Activated CD8-positive, alpha-beta memory T cell treated with anti-CD3 and anti-CD28 coated beads, Interleukin-2, amount 50 U/mL, for 24 hours (primary cell): Measurements from ENCODE around the gene MAP3K4.

Source experiments
- DNase-seq: peaks from one replicate; pipeline ENCODE4 v3.0.0-alpha.2; 2020; ENCODE audit errors: extremely low read depth

Gene MAP3K4, protein sequence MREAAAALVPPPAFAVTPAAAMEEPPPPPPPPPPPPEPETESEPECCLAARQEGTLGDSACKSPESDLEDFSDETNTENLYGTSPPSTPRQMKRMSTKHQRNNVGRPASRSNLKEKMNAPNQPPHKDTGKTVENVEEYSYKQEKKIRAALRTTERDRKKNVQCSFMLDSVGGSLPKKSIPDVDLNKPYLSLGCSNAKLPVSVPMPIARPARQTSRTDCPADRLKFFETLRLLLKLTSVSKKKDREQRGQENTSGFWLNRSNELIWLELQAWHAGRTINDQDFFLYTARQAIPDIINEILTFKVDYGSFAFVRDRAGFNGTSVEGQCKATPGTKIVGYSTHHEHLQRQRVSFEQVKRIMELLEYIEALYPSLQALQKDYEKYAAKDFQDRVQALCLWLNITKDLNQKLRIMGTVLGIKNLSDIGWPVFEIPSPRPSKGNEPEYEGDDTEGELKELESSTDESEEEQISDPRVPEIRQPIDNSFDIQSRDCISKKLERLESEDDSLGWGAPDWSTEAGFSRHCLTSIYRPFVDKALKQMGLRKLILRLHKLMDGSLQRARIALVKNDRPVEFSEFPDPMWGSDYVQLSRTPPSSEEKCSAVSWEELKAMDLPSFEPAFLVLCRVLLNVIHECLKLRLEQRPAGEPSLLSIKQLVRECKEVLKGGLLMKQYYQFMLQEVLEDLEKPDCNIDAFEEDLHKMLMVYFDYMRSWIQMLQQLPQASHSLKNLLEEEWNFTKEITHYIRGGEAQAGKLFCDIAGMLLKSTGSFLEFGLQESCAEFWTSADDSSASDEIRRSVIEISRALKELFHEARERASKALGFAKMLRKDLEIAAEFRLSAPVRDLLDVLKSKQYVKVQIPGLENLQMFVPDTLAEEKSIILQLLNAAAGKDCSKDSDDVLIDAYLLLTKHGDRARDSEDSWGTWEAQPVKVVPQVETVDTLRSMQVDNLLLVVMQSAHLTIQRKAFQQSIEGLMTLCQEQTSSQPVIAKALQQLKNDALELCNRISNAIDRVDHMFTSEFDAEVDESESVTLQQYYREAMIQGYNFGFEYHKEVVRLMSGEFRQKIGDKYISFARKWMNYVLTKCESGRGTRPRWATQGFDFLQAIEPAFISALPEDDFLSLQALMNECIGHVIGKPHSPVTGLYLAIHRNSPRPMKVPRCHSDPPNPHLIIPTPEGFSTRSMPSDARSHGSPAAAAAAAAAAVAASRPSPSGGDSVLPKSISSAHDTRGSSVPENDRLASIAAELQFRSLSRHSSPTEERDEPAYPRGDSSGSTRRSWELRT (N-terminal part only)

DNA sequence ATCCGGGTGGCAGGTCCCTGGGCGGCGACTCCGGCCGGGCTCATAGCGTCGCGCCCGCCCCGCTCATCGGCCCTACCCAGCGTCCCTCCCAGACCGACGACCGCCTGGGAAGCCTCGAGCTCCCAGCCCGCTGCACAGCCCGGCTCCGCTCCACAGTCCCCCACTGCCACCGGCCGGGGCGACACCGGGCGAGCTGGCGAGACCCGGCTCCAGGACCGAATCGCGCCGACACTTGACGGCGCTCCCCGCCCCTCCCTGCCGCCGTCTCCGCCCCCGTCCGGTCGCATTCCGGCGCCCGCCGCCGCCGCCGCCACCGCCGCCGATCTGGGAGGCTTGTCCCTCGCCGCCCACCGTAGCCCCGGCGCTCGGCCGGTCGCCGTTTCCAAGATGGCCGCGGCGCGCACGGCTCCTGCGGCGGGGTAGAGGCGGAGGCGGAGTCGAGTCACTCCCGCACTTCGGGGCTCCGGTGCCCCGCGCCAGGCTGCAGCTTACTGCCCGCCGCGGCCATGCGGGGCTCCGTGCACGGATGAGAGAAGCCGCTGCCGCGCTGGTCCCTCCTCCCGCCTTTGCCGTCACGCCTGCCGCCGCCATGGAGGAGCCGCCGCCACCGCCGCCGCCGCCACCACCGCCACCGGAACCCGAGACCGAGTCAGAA lies at the start of gene MAP3K4:
Gene MAP3K4 (plus strand): TSS at position 364 of the 655 bp plus-strand sequence. CDS start 163 bp downstream, at position 527.
- DNase-seq = peak; percentile 50

DNA sequence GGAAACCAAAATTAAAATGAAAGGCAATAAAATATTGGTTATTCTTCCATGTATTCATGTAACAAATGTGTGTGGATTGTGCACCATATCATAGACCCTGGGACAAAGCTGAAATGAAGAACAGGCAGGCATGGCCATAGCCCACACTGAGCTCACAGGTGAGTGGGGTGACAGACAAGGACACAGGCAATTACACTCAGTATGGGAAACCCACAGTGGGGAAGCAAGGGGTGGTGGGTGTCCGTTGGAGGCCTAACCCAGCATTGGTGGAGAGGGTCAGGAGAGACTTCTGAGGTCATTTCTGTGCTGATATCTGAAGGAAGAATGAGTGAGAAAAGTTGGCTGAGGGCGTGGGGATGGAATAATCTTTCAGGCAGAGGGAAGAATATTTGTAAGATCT lies 47.6 kb upstream of the MAP3K4 start:
- DNase-seq = no peak

DNA sequence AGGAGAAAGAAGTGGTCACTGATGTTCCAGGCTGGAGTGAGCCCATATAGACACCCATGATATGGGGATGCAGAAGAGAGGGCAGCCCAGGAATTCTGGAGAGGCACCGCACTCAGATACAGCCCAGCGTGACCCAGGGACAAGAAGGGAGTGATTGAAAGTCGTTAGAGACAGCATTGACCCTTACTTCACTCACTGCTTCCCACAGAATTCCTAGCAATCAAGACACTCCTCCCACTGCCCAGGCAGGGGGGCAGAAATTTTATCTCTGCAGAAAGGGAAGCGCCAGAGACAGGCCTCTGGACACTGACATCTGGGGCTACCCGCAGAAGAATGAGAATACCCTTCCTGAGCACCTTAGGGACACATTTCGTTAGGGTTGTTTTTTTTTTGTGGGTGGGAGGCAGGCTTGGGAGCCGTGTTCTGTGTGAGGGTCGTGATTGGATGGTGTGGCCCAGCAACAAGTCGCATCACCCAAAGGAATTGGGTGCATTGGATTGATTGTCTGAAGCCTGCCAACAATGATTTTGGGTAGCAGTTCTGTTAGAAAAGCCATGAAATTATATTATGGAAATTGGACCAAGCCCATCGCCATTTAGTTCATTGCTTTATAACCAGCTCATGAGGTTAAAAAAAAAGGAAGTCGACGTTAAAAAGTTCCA lies 45.9 kb upstream of the MAP3K4 start:
- DNase-seq = no peak

DNA sequence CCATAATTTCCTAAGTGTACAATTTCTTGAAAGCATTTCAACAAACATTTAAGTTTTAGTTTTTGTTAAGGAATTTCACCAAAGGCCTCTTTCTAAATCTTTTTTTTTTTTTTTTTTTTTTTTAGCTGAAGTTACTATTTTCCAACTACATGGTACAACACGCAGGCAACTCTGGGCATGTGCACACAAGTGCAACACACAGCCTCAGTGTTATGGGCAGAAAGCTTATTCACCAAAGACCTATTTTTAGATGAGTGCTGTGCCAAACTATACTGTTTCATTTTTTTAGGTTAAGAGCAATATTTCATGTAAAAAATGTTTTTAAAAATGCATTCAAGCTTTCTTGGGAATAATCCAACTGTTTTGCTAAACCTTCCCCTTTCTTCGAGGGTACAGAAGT lies 42.0 kb upstream of the MAP3K4 start:
- no peak for DNase-seq

DNA sequence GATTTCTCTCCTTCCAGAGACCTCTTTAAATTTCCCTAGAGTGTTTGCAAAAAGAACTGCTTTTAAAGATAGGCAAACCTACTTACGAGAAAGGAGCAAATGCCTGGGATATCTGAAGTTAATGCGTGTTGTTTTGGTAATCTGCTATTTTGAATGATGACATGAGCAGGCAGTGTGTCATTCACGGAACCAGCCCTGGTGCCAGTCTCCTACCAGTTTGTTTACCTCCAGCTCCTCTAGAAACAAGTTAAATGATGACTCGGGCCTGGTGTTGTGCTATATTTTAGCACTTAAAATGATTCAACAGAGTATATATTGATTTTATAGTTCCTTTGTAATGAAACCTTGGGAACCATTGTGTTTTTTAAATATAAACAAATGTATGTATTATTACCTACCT lies 41.1 kb upstream of the MAP3K4 start:
- DNase-seq = no peak

DNA sequence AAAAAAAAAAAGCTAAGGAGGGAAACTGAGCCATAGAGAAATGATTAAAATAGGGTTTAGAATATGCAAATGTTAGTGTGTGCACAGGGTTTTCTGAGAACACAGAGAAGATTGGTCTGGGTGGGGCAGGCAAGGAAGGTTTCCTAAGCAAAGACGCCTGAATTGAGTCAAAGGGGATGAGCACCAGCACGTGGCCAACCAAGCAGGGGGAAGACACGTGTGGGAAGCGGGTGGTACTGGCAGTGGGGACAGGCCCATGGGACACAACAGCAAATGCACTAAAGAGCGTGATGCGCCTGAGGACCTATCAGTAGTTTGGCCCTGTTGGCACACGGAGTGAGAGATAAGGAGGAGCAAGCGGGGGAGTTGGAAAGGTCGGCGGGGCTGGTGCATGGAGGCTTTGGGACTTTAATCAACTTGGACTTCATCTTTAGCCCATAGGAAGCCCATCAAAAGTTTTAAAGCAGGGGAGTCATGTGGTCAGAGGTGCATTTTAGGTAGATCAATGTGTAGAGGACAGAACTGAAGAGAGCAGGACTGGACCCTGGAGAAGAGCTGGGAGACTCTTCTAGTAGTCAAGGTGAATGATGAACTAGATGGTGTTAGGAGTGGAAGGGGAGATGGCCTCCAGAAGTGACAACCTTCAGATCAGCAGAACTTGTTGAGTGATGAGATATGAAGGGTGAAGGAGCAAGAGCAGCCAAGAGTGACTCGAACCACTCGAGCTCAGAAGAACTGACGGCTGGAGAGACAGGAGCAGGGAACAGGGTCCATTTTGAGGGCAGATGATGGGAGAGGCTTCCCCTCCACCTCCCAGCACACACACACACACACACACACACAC lies 40.2 kb upstream of the MAP3K4 start:
- no peak for DNase-seq

DNA sequence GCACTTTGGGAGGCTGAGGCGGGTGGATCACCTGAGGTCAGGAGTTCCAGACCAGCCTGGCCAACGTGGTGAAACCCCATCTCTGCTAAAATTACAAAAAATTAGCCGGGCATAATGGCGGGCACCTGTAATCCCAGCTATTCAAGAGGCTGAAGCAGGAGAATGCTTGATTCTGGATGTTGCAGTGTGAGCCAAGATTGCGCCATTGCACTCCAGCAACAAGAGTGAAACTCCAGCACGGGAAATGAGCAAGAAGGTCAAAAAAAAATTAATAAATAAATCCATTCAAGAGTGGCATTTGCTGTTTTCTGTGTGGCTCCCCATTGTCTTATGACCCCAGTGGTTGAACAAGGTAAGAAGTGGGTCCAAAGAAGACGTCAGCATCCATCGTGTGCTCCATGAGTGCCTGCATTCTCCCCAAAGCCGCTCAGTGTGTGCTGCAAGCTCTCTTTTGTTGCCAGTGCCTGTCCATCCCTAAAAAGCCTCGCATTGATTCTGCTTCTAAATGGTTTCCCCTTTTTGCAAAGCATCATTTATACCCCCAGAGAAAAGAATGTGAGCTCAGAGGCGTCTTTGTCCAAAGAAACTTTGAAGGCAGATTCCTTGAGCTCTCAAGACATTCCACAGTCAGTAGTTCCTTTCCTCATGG lies 38.8 kb upstream of the MAP3K4 start:
- no peak for DNase-seq

DNA sequence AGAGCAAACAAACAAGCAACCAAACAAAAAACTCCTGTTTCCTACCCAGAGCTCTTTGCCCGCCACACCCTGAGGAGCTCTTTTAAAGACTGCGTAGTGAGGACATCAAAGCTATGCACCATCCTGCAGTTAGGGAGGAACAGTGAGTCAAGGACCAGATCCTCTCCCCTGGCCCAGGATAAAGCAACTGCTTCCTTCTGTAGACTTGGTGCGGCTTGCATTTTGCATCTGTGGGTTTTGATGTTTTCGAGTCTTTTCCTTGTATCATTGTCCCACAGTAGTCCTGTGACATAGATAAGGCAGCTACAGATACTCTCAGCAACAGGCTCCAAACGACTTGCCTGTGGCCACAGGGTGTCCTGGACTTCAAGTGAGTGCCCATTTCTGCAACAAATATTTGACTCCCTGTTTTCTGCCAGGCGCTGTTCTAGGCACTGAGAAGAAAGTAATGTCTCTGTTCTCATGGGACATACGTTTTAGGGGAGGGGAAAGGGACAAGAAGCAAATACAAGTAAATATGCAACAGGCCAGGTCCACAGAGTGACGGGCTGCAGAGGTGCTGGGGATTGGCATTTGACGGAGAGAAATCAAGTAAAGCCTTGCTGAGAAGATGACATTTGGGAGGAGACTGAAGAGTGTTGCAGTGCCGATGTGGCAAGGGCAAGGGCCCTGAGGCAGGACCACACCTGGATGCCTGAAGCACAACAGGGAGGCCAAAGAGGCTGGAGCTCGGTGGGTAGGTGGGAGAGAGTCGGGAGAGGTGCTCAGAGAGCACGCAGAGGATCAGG lies 35.9 kb upstream of the MAP3K4 start:
- no peak for DNase-seq

DNA sequence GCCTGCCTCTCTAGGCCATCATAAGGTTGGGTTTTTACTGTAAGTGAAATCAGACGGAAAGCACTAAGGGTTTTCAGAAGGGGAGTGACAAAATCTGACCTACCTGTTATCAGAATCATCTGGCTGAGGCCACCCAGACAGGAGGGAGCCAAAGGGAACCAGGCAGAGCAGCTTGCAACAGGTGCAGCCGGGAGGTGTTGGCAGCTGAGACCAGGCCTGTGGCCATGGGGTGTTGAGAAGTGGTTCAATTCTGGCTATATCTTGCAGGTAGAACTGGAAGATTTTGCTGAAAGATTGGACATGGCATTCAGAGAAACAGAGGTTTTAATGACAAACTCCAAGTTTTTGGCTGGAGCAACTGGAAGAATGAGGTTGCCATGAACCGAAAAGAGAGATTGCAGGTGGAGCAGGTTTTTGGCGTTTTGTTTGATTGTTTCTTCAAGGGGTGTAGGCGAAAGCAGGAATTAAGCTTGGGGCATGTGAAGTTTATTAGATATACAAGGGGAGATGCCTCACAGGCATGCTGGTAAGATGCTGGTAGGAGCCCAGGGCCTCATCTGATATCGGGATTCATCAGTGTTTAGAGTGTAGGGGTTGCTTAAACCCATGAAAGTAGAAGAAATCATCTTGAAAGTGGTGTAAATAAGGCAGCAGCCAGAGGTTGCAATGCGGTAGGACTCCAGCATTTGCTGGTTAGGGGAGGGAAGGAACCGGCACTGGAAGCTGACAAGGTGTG lies 35.1 kb upstream of the MAP3K4 start:
- no peak for DNase-seq

DNA sequence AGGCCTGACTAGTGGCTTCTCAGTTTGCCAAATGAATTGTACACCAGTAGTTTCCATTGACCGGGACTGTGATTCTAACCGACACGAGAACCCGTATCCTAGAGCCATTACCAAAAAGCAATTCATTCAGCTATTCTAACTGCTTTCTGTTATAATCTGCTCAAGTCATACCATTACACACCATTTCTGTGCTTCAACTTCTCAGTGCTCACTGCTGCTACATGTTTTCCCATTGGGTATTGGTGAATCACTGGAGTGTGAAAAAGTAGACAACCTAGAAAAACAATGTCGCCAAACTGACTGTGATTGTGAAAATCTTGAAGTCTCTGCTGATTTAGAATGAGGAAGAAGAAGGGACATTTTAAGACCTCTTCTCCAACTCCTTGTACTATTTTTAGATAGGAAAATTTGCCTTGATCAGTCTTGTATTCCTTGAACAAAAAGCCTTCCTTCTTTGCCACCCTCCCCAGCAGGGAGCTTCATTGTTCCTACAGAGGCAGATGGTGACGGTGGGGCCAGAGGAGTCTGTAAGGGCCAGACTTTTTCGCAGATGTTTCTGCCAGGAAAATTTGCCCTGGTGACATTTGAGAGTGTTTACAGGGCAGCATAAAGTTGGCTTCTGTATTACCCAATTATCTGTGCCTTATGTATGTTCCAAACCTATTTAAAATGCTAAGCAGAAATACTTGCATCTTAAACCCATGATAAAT lies 31.7 kb upstream of the MAP3K4 start:
- no peak for DNase-seq

DNA sequence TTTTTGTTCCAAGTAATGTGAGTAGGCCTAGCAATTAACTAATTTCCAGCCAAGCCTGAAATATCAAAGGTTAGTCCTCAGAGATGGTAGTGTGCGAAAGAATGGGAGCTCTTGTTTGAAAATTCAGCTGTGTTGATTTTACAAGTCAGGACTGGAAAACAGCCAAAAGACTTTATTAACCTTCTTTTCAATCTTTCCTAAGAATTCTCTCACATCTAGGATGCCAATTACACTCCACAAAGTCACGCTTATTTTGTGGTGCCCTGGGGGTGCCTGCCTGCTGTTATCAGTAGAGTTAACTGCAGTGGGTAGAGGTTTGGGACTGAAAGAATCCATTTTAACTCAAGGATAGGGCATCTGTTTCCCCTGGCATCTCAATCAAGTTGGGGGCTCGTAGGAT lies 30.7 kb upstream of the MAP3K4 start:
- no peak for DNase-seq

DNA sequence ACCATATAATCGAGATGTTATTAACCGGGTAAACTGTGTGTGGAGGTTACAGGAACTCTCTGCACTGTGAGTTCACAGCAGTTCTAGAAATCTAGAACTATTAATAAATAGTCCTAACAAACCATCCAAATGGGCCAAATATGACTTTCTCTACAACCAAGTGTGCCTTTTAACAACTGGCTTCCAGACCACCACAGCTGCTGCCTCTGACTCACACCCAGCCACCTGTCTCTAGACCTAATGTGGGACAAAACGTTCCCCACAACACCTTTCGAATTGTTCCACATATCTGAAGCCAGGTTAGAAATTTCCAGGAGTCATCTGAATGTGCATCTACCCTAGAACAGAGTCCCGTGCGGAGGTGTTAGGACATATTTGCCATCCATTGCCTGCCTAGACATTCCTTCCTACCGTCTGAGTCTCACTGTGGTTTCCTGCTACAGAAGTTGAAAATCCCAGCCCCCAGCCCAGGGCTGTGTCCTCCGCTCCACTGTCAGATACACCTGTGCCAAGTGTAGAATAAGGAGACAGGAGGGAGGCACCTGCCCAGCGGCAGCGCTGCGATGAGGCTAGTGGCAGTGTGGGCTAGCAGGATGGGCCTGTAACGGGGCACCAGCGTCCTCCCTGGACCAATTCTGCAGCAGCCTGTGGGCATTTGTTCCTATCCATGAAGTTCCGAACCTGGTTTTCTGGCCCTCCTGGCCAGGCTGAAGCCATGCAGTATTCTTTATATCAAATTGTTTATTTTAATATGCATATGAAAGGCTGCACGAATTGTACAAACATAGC lies 28.5 kb upstream of the MAP3K4 start:
- no peak for DNase-seq

DNA sequence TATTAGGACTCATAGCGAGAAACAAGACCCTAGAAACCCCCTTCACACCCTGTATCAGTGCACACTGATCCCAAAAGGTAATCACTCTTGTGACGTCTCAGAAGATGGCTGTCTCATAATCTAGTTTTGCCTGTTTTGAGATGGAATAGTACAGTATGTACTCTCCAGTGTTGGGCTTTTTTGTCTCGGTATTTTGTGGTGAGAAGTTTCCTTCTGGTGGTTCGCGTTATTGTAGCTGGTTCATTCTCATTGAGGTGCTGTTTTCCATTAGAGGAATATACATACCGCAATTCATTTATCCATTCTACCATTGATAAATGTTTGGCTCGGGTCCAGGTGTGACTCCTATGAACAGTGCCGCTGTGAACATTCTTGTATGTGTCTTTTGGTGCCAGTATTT lies 27.9 kb upstream of the MAP3K4 start:
- no peak for DNase-seq

DNA sequence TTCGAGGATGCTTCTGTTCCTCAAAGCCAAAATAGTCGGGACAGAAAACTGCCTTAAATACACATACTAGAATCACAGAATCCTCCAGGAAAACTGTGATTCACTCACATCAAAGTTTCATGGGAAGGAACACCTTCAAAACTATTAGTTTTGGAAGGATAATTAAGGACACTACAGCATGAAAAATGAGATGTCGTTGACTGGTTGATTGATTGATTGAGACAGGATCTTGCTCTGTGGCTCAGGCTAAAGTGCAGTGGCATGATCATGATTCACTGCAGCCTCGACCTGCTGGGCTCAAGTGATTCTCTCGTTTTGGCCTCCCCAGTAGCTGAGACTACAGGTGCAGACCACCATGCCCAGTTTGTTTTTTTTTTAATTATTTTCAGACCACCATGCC lies 25.7 kb upstream of the MAP3K4 start:
- no peak for DNase-seq

DNA sequence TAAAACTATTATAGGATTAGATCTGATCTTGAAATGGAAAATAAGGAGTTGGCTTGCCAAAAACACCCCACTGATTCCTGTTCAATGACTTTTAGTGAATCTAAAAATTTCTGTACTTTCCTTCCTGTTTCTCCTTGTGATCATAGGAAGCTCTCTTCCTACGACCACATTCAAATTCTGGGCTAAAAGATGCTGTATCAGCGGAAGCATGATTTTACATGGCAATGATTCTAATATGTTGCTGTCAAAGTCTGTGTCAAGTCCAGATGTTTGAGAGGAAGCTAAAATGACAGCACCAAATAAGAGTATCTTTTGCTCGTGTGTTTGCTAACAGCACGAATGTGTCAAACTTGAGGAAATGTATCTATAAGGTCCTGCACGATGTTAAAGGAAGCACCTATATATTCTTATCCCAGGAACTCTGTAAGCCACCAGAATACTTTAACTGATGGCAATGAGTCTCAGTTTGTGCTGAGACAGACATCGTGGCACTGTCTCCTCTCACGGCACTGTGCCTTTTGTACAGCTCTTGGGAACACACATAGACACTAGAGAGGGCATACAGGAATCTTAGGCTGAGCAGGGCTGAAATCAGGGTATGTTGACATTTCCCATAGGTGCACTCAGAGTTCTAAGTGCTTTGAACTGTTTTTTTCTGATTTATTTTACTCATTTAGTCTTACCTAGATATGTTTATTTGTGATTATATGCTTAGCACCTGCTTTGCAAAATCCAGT lies 24.9 kb upstream of the MAP3K4 start:
- DNase-seq = no peak

DNA sequence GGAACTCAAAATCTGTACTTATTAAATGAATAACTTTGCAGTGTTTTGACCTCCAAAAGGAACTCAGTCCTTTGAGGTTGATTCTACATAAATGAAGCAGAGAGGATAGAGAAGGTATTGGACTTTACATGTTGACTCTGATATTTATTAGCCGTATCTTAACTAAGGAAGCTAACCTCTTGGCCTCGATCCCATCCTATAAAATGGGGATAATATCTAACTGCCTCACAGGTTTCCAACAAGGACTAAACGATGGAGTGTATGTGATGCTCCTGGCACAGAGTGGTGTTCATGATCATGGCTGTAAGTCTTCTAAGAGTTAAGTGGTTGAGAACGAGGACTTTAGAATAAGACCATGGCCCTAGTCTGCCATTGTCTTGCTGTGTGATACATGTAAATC lies 24.2 kb upstream of the MAP3K4 start:
- DNase-seq = no peak
